Measurements from ENCODE around the gene TACSTD2.
"Not testable (repeated sequence)": the region's sequence is repeated elsewhere in the genome, so short reads cannot be mapped to it uniquely, and the experiment has no call there.

The TACSTD2 gene

GRCh38 chr1:58563715-58564114 lies 13.3 kb downstream of the TACSTD2 start:
- not testable (repeated sequence) for DNase-seq (ENCODE audit: low read depth)

DNA sequence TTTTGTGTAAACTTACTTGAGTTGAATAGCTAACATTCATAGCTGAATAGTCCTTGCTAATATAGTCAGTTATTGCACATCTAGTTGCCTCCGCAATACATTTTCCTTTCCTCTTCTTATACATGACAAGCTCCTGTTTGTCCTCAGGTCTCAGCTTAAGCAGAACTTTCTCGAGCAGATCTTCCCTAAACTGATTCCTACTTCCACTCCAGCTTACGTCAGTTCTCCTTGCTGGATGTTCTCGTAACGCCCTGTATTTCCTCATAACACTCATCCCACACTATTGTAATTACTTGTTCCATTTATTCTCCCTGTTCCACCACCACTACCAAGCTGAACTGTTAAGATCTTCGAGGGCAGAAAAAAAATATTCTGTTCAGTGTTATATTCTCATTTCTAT lies 15.4 kb downstream of the TACSTD2 start:
- DNase-seq (ENCODE audit: low read depth) = no peak

GRCh38 chr1:58555393-58555792 lies 21.7 kb downstream of the TACSTD2 start:
- DNase-seq (ENCODE audit: low read depth) = no peak

GRCh38 chr1:58551186-58552140 lies 25.6 kb downstream of the TACSTD2 start:
- no peak for DNase-seq (ENCODE audit: low read depth)

DNA sequence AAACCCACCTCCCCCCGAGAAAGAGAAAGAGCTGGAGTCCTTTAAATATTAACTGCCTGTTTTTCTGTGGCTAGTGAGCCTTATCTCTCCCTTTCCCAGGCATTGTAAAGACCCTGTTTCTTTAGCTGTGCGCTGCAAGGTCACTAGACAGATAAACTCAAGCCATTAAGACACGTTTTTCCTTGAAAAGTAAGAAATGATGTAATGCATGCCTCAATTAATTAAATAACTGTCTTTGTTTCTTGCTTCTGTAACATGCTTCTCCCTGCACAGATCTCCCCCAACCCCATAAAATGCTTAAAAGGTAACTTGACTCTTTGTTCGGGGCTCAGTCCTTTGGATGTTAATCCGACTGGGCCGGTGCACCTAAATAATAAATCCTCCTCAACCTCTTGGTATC lies 27.8 kb downstream of the TACSTD2 start:
- DNase-seq (ENCODE audit: low read depth) = not testable (repeated sequence)

- no peak for DNase-seq (ENCODE audit: low read depth)
Measured at GRCh38 chr1:58548371-58548770, 28.7 kb downstream of the TACSTD2 start.

DNA sequence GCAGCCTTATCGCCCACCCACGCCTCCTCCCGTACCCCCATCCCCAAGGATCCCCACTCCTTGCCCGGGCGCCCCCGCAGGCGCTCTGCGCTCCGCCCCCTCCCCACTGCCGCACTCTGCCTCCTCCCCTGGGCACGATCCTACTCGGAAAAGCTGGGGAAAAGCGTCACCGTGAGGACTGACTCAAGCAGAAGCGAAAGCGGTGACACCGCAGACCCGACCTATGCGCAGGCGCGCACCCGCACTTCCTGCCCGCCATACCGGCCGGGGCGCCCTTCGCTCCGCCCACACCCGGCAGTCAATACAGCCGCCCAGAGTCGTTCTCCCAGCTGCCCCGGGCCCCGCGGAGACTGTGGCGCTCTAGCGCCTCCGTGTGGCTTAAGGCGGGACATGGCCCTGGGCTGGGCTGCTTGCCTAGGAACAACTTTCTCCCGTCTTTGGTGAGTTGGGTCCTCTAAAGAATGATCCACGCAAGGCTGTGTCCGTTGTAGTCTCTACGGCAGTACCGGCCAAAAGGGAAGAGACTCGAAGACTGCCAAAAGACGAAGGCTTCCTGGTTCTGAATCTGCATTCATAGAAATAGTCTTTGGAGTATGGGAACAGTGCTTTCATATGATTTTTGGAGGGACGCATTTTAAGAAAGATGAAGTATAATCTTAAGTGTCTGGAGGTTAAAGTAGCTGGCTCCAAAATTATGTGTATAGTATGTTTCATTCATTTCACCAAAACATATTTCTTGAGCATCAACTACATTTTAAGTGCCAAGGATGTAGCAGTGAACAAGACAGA lies 30.3 kb downstream of the TACSTD2 start, which contains the start of gene OMA1:
Gene OMA1, minus strand, starts transcription at position 207 of the 789 bp plus-strand sequence. CDS start 7,432 bp downstream, outside the sequence.
- DNase-seq (ENCODE audit: low read depth) = peak; percentile 97

DNA sequence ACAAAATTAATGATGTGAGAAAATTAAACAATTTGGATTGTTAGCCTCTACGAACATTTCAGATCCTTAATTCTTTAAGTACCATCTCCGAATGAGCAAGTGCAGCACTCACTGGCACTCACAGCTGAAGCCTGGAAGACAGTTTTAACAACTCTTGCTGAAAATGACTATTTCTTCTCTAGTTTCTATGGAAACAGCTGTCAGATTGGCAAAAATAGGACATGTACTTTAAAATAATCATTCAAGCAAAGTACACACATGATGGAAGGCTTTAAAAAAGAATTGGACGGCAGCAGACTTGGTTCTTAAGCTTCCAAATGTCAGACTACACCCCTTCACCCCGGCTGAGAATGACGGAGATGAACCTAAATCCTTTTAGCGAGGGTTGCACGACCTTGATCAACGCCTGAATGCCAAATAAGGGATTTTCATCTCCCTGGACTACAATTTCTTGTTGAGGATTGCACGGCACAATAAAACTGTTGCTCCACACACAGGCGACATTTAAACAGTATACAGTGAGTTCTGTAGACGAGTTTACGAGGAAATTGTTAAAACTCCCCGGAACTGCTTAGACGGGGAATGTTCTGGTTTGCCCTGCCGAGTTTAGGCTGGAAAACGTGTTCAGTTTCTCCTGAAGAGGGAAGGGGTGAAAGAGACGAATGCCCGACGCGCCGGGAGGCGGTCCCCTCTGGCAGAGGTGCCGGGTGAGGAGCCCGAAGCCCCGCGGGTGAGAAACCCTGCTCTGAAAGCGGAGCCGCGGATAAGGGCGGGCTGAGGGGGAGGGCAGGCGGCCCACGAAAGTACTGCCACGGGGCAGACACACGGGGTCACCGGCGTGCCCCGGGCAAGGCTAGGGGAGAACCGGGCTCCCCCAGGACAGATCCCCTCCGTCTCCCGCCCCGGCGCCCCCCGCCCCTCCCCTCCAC lies 31.2 kb downstream of the TACSTD2 start:
- peak; percentile 68 for DNase-seq (ENCODE audit: low read depth)

DNA sequence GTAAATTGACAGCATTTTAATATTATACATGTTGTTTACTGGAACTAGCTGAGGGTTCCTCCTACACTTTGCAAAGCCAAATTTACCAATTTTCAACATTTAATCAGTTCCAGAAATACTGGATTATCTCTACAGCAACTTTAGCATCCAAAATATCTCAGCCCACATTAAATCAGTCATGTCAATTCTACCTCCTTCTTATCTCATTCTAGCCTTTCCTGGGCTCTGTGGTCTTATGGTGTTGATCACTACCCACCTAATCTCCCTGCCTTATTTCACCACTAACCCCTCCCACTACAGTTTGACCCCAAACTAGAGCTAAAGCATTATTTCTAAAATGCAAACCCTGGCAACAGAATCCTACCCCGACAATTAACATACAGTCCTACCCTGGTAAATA lies 33.8 kb downstream of the TACSTD2 start:
- DNase-seq (ENCODE audit: low read depth) = no peak

- no peak for DNase-seq (ENCODE audit: low read depth)
Measured at GRCh38 chr1:58539553-58539952, 37.5 kb downstream of the TACSTD2 start.

GRCh38 chr1:58538821-58539220 lies 38.2 kb downstream of the TACSTD2 start:
- DNase-seq (ENCODE audit: low read depth) = no peak

- not testable (repeated sequence) for DNase-seq (ENCODE audit: low read depth)
Measured at GRCh38 chr1:58531842-58532241, 45.2 kb downstream of the TACSTD2 start.

GRCh38 chr1:58529284-58529683 lies 47.8 kb downstream of the TACSTD2 start:
- no peak for DNase-seq (ENCODE audit: low read depth)

GRCh38 chr1:58528518-58528917 lies 48.5 kb downstream of the TACSTD2 start:
- DNase-seq (ENCODE audit: low read depth) = no peak
